Islet precursor cell (in vitro differentiated cells): ENCODE measurements around the gene SETD2.

ENCODE experiments used
- DNase-seq: peaks from one replicate; pipeline ENCODE4 v3.0.0-alpha.2; 2018

The SETD2 gene

DNA sequence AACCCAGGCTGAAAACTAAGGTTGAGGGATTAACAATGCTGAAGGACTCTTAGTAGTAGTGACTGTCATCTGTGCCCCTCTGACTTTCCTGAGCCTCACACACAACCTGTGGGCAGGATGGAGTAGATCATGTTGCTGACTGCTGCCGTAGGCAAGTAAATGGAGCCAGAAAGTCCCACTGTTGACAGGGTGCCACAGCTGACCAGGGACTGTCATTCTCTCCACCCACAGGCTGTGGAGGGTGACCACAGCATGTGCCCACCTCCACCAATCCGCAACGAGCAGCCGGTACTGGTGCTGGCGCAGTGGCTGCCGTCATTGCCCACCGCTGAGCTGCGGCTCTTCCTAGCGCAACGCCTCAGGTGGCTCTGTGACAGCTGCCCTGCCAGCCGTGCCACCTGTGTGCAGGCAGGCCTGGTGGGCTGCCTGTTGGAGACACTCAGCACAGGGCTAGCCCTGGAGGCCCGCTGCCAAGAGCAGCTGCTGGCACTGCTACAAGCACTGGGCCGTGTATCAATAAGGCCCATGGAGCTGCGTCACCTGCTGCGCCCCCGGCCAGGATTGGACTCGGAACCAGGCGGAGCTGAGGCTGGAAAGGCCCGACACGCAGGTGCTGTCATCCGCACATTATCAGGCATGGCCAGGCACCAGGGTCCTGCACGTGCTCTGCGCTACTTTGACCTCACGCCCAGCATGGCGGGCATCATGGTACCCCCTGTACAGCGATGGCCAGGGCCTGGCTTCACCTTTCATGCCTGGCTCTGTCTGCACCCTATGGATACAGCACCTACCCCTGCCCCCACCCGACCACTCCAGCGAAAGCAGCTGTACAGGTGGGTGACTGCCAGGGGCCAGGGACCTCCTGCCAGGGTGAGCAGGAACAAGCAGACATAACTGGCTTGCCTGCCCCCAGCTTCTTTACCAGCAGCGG is 168.8 kb downstream of the SETD2 start:
- DNase-seq, result no peak

DNA sequence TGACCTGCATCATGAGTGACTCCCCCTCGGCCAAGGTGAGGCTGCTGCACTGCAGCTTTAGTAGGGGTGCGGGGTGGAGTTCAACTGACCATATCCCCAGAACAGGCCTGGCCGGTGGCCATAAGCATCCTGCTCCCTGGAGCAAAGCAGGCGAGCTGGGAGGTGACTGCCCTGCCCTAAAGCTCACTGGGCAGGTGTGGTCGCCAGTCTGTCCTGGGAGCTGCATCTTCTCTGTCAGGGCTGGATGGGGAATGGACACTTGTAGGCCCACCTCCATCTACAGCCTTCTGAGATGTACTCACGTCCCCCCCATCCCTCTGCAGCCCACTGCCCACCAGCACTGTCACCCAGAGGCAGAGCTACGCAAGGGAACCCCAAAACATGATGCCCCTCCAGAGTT is 169.9 kb downstream of the SETD2 start:
- no peak for DNase-seq

DNA sequence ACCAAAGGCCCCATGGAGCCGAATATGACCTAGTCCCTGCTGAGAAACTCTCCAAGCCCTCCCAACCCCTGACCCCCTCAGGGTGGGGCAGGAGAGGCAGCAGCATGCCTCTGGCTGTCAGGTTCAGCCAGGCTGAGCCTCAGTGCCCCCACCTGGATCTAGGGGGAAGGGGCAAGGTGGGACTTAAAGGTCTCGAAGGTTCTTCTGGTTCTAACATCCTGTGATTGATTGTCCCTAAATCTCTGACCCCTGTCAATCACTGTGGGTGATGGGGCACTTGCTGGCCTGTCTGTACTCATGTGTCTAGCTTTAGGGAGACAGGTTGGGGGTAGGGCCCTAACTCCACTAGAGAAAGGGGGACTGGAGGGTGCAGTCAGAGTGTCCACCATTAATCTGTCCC is 170.6 kb downstream of the SETD2 start:
- no peak for DNase-seq

DNA sequence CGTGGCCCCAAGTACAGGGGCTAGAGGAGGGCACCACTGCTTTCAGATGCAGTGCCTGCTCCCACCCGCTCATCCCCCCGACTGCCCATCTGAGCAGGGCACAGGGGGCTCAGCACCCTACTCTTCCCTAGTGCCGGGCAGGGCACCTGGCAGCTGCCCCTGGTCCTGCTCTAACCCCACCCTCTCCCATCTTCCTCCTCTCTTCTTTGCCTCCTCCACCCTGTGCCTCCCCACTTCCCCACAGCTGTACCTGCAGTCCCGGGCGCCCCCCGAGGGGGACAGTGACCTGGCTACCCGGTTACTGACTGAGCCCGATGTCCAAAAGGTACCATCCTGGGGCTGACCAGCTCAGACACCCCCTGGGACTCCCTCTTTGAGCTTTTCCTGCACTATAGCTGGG is 171.7 kb downstream of the SETD2 start:
- no peak for DNase-seq

DNA sequence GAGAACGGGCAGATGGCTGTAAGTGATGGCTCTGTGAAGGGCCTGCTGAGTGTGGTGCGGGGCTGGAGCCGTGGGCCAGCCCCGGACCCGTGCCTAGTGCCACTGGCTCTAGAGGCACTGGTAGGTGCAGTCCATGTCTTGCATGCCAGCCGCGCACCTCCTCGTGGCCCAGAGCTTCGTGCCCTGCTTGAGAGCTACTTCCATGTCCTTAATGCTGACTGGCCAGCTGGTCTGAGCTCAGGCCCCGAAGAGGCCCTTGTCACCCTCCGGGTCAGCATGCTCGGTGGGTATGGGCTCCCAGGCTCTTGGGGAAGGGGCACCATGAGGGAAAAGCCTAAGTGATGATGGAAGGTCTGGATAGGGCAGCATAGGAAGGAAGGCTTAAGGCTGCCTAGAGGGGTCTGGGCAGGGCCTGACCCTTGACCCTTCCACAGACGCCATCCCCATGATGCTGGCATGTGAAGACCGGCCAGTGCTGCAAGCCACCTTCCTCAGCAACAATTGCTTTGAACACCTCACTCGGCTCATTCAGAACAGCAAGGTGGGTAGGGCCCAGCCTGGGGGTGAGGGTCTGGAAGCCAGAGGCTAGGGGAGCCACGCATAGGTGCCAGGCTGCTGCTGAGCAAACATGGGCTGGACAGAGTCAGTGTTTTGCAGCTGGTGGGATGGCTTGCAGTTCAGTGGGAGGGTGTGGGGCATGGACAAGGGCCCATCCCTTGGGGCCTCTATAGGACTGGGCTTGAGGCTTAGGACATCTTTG is 172.3 kb downstream of the SETD2 start:
- no peak for DNase-seq

DNA sequence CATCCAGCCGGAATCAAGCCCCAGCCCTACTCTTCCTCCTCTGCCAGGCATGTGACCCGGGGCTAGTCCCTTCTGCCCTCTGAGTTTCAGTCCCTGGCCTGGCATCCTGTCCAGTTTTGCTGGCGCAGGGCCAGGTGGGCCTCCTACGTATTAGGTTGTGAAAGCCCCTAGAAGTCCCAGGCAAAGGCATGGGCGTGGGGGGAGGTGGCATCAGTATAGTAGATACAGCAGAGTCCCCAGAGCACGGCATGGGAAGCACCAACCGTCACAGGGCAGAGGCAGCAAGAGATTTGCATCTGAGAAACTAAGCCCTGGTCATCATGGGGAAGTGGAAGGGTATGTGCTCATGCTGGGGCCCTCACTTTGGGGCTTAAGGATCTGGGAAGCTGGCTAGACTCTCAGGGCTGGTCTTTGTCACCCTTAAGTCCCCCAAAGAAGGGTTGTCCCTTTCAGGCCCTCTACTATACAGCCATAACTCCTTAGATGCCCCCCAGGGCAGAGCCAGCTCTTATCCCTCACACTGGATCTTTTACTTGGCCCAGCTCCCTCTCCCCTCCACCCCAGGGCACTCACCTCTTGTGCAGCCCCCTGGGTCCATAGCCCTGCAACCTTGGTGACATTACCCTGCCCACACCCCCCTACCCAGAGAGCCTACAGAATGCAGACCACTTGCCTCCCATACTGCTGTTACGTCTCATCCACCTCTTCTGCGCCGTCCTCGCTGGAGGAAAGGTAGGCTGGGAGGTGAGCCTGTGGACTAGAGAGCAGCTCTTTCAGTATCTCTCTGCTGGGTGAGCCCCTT is 173.1 kb downstream of the SETD2 start:
- no peak for DNase-seq

DNA sequence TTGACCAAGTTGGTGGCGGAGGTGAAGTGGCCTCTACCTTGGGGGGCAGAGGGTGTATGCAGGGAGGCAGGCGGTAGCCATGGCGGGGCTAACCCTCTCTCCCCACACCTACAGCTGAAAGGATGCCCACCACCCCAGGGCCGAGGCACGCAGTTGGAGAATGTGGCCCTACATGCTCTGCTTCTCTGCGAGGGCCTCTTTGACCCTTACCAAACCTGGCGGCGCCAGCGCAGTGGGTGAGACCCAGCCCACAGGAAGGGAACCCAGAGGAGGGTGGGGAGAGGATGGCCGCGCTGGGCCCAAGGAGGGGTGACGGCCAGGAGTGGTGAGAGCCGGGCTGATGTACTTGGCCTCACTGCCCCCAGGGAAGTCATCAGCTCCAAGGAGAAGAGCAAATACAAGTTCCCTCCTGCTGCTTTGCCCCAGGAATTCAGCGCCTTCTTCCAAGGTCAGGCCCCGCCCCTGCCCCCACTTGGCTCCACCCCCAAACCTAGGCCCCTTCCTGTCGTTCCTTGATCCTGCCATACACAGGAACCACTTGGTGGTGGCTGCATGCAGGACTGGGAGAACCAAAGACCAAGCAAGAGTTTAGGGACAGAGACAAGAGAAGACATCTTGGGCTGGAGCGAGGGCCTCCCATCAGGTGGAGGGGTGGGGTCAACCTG is 174.6 kb downstream of the SETD2 start:
- no peak for DNase-seq

DNA sequence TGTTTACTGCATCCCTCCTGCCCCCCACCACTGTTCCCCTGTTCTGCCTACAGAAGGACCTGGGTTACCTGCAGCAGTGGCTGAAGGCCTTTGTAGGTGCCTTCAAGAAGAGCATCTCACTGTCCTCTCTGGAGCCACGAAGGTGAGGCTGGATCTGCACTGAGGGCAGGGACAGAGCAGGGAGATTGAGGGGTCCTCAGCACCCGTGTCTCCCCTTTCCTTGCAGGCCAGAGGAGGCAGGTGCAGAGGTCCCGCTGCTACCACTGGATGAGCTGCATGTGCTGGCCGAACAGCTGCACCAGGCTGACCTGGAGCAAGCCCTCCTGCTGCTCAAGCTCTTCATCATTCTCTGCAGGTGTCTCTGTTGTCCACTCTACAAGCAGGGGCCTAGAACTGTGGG is 175.3 kb downstream of the SETD2 start:
- no peak for DNase-seq

DNA sequence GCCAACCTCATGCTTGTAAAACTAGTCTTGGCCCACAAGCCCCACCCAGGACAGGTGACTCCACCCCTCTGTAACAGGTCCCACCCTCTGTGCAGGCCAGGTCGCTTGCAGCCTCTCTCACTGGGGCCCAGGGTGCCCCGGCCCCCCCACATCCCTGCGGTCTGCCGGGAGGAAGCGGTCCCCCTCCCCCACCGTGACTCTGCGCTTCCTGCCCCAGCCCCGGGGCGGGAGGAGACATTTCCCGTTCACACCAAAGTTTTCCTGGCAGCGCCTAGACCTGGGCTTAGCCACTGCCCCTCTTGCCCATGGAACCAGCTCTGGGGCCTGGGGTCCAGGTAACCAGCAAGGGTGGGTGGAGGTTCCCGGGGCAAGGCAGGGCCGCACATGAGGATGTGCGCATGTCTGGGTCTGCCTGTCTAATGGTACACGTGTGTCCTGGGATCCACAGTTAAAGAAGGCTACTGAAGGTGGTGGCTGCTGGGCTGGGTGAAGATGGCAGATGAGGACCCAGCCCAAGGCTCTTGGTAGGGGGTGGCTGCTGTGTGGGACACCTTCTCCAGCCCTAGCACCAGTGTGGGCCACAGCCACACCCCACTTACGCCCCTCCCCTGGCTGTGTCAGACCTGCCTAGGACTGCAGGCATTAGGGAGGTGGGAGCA is 176.0 kb downstream of the SETD2 start:
- DNase-seq, result peak; percentile 82

DNA sequence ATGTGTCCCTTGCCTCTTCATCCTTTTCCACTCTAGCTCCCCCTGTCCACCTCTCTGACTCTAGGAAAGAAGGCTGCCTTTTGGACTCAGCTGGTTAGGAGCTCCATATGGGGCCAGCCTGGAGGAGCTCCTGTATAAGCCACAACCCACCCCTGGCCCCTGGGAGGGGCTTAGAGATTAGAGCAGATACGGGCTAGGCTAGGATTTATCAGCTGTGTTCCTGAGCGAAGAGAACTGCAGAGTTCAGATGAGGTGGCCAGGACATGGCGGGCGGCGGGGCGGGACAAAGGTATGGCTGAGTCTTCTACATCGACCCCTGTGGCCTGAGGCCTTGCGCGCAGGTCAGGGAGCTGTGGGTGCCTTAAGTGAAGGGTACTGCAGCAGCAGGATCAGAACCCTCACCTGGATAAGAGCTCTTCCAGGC is 176.6 kb downstream of the SETD2 start:
- DNase-seq, result no peak

DNA sequence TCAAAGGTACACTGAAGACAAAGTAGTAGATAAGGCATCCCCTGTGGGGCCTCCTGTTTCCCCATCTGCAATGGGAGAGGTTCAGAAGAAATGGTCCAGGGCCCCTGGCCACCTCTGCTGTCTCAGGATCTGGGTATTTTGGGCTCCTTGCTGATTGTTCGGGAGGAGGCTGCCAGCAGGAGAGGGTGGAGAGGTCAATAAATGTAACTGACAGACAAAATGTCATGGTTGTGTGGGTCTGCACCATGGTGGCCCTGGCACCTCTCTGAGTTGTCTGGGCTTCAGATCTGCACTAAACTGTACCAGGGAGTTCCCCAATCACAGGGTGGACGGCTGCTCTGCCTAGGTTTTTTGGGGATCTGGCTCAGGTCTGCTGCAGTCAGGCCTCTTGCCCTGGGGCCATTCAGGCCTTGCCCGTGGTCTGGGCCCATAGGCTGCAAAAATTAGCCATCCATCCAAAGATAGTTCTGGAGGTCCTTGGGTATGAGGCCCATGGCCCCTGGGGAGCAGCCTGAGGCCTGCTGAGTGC is 177.1 kb downstream of the SETD2 start:
- DNase-seq, result no peak

DNA sequence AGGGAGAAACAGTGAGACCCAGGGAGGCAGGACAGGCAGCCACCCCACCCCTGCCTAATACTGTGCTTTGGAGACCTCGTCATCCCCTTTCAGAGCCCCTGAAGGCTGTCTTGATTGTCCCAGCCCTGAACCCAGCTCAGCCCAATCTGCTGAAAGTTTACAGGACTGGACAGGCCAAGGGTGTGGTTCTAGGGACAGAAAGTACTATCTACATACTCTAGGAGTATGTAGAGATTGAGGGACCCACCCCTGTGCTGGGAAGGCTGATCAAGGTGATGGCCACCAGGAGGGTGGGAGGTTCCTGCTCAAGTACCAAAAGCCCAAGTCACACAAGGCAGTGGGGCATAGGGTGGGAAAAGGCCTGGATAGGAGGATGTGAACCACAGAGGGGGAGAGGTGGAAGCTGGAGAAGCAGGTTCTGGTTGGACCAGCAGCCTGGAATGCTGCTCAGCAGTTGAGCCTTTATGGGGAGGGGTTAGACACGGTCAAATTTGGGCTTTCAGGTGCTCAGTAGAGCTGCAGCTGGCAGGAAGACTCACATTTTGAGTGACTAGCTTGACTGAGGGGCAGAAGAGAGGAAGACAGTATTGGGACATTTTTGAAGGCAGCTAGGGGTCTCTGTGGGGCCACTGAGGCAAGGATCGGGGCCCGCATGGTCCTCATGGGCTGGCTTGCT is 177.7 kb downstream of the SETD2 start:
- no peak for DNase-seq

DNA sequence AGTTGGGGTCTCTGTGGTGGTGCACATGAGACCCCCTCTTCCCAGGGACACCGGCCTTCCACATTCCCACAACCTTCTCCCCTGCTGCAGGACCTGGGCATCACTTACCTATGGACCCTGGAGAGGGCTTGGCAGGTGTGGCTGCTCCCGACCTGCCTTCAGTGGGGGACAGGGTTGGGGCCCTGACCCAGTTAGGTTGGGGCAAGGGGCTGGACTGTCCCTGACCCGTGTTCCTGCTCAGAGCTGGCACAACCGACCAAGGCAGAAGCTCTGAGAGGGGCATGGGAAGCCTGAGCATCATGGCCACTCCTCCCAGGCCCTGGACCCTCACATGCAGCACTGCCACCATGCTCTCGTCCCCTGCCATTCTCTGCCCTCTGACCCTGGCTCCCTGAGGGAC is 178.3 kb downstream of the SETD2 start:
- DNase-seq, result no peak

DNA sequence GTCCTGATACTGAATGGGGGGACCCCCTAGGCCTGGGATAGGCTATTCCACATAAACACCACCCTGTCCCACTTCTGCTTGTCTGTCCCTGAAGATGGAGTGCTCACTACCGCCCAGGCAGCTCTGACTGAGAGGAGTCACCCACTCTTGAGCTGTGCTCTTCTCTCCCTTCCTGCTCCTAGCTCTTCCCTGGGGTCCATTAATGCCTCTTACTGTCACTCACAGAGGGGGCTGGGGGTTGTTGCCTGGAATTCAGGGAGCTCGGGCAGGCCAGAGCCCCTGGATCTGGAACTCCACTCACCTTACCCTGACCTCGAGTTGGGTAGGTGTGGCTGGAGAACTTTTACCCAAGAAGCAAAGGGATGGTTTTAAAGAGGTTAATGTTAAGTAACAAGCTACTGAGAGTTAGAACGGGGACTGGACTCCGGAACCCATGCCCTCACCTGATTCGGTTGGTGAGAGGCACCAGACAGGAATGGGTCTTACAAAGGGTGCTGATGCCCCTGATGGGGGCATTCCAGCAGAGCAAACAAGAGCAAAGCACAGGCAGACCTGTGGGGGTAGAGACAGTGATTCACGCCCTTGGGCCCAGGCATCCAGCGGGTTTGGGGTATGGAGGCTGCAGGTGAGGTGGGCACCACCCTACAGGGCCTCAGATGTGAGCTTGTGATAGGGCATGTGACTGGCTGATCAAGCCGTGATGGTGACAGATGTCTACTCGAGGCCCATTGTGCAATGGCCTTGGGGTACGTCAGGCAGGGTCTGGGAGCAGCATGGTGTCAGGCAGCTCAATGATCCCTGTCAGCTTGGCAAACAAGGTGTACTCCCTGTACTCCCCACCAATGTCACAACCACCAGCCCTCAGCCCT is 179.1 kb downstream of the SETD2 start:
- DNase-seq, result no peak

DNA sequence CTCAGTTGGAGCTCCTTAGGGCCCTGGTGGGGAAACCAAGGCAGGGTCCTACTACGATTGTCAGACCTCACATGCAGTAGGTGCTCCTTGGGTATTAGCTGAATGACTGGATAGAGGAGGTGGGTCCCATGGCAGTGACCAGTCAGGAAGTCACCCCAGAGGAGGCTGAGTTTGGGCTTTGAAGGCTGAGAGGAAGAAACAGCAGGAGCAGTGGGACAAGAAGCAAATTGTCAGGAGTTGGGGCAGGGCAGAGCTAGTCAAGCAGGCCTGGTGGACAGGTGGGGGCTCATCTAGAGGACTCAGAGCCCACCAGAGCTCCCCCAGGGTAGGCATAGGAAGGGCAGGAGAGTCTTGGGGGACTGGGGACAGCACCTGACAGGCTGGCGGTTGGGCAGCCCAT is 181.4 kb downstream of the SETD2 start:
- no peak for DNase-seq

DNA sequence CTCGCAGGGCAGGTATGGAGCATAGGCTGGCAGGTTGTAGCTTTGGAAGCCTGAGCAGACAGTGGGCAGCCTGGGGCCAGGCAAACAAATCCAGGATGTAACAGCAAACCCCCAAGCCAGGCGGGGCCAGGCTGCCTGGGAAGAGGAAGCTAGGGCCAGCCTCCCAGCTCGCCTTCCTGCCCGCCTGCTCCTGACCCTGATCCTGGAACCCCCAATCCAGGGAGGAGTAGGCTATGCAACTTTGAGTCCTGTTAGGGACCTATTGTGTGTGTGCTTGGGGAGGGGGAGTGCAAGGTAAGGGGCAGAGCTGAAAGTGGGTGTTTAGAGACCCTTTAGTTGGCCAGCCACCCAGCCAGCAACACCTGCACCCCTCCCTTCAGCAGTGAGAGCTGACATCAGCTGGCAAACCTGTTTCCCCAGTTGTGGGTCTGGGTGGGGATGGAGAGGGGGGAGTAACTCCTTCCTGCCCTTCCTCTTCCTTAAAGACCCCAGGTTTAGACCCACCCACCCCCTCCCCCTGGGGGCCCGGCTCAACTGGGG is 181.9 kb downstream of the SETD2 start:
- peak; percentile 85 for DNase-seq

DNA sequence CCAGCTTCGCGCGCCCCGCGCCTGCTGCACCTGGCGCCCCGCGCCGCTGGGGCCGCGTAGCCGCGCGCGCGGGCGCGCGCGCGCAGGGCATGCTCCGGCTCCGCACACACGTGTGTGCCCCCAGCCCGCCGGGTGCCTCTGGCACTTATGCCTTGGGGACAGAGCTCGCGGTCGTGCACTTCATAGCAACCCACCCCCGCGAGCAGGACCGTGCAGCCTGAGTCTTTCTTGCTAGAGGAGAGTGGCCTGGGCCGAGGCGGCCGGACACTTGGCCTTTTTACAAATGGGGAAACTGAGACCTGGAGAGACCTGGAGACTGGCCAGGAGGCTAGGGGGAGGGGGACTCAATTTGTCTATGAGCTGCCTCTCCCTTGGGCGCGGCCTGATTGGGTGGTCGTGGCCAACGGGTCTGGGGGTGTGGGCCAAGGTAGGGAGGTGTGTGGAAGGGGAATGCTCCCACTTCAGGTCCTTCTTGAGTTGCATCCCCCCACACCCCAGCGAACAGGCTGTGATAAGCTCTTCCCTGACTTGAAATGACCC is 183.9 kb downstream of the SETD2 start:
- DNase-seq, result no peak

DNA sequence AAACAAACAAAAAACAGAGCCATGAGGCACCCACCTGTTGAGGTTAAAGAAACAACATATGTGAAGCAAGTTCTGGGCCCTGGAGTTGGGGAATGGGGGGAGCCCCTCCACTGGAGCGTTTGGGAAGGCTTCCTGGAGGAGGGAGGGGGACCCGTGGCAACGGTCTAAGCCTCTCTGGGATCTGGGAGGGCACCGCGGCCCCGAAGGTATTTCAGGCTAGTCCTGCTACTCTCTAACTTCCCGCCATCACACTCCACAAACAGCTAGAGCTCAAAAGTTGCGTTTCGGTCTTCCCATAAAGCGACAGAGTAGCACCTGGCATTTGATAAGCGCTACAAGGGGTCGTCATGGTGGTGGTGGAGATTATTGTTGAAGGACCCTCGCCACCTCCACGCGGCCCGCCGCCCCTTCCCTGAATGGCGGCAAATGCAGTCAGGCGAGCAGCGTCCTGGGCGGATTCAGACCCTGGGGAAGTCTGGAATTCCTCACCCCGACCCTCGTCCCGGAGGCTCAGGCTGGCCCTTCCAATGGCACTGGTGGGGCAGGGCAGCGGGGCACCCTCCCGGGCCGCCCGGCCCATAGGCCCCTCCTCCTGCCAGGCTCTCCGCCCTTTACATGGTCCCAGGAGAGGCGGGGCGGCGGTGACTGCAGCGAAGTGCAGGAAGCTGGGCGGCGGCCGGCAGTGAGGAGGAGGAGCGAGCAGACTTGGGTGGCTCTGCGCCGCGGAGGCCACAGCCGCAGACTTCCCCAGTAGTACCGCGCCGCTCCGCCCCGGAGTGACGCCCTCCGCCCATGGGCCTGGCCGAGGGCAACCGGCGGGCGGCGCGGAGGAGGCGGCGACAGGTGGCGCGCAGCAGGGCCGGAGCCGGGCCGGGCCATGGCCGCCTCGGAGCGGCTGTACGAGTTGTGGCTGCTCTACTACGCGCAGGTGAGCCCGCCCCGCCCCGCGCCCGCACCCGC is 184.6 kb downstream of the SETD2 start, which contains the start of gene NBEAL2:
TSS of gene NBEAL2 (plus strand) at position 682 of the 960 bp plus-strand sequence. CDS start at position 878, 196 bp downstream.
- peak; percentile 98 for DNase-seq
